HG02840 (cell line): ENCODE measurements around the gene PRKCA.

Source experiments
- ATAC-seq: cut with Tn5 transposase; IDR thresholded peaks from one replicate; pipeline ENCODE4 v1.9.1; 2021; ENCODE audit warnings: mild to moderate bottlenecking, moderate library complexity, moderate number of reproducible peaks; ENCODE audit not compliant: unreplicated experiment, low FRiP score

PRKCA gene

DNA sequence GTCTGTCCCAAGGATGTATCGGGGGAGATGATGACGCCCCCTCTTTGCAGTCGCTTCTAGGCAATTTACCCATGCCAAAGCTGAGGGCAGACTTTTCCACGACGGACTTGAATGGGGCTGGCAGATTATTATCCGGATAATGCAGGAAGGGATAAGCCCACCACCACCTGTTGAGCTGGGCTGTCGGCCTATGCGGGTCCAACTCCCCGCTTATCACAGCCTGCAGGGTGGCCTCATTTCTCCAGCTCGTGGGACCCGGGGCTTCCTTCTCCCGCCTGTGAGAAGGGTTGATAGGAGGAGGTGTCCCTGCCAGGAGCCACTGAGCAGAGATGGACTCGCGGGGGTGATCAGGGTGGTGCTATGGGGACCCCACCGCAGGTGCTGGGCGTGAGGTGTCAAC is 533.1 kb downstream of the PRKCA start:
- no peak for ATAC-seq

DNA sequence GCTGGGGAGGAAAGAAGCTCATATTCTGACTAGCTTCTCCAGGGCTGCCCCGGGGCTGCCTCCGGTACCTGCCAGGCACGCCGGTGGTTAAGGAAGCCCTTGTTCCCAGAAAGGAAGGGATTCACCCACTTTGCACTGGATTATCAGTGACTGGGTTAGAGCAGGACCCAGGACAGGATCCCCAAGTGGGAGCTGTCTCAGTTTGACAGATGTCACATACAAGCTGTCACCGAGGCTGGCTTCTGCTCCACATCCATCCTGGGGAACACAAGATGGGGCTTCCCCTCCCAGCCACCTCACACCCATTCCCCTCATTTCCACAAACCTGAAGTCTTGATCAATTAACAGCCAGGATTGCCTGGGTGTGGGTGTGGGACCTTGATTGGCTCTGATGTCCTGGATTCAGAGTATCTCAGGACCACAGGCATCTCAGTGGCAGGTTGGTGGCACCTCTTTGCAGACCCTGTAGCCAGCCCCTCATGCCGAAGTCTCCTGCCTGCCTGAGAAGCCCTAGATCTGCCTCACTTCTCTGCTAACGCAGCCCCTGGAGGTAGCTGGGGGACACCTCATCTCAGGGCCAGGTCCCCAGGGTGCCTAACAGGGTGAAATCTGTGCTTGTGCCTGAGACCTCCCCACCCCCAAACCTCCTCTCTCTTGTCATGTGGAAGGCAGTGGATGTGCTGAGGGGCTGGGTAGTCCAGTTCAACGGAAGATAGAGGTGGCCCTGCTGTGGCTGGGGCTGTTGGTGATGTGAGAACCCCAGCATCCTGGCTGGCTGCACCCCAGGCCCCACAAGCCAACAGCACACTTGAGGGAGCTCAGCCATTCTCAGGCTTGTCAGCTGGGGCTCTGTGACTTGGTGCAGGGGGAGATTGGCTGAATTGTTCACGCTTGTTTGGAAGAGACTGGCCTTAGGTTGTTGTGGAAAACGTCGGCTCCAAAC is 533.9 kb downstream of the PRKCA start:
- ATAC-seq: no peak

DNA sequence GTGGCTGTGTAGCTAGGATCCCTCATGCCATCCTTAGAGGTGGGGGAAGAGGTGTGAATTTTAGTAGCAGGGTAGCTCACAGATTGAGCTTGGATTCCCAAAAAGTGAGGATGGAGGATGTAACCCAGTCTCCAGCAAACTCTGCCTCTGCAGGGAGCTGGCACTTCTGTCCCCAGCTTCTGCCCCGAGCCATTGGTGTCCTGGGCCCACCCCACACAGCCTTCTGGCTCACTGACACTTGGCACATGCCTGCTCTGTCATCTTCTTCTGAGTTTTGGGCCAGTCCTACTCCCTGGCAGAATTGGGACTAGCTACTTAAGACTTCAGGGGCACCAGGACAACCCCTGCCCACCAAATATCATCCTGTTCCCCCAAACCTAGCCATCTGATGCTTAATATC is 534.8 kb downstream of the PRKCA start:
- no peak for ATAC-seq

DNA sequence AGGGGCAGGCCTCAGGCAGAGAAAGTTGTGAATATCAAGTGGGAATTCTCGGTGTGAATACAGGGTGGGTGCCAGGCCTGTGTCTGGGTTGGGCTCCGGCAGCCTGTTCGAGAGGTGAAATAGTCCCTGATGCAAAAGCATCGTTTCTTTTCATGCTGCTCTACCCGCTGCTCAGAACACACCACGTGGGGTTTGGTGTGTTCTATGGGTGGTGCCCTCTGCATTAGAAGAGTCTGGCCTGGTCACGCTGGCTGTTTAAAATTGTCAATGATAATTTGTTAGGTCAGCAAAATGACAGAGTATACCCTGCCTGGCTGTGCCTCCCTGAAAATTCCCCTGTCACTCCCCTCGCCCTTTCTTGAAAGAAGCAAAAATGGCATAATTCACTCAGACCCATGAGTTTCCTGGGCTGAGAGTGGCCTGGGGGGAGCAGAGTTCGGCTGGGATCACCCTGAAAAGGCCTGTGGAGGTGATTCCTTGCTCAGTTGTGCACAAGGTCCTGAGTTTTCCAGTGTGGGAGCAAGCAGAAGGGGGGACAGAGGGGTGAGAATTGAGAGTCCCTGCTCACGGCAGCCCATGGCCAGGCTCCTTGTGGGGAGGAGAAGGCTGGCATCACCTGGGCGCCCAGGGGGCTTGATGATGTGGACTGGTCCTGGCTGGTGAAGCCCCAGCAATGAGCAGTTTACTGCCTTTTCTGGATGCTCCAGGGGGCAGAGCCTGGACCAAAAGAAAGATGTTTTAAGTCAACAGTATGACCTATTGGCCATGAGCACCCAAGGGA is 535.7 kb downstream of the PRKCA start:
- no peak for ATAC-seq

DNA sequence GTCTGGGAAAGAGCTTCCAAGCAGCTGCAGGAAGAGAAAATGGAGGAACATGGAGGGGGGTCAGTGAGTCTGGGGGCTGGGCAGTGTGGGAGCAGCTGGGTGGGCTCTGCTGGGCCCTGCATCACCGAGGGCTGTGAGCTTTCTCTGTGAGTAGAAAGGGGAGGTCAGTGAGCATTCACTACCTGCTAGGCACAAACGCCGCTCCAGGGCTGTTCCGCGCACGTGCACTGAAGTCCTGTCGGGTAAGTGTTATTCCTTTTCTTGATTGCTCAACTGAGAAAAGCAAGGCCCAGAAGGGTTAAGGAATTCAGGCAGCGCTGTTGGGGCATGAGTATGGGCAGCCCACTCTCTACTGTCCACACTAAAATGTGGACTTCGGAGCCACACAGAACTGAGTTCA is 537.2 kb downstream of the PRKCA start:
- ATAC-seq: no peak

DNA sequence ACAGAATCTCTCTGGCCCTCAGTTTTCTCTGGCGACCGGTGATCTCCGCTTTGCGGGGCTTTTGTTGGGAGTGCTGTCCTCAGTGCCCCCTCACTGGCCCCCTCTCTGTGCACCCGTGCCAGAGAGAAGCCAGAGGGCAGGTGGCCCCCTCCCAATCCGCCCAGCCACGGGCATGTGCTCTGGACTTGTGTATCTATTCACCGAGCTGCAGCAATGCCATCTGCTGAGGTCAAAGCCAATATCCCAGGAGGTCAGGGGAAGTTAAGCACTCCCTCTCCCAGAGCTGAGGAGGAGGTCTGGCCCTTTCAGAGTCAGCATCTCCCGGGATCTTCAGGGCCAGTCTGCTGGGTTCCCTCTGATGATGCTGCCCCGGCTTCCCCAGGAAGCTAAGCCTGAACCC is 537.6 kb downstream of the PRKCA start:
- no peak for ATAC-seq

DNA sequence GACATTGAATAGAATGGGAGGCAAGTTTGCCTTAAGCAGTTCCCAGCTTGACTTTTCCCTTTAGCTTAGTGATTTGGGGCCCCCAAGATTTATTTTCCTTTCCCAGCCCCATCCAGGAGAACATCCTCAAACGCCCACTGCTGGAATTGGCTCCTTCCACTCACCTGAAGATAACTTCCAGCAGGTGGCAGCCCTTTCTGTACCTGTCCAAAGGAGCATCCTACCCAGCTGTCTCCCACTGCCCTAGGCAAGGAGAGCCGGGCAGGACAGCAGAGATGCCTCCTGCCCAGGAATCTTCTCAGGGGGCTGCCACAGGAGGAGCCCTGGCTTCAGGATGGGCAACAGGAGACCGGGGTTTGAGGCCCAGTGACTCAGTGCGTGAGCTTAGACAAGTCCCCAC is 538.9 kb downstream of the PRKCA start:
- no peak for ATAC-seq

DNA sequence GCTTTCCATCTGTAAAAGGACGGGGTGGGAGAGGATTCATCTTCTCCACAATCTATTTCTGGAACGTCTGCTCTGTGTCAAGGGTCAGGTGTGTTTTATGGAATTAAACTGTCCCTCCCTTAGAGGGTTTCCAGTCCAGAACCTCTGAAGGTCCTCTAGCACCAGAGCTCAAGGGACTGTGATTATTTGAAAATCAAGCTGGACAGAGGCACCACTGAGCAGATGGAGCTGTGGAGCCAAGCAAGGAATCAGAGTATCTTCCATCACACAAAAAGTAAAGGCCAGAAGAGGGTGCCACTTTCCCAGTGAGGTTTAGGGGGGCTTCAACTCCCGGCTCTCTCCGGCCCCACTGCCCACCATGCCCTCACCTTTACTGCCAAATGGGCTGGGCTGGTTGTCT is 539.3 kb downstream of the PRKCA start:
- ATAC-seq: no peak

DNA sequence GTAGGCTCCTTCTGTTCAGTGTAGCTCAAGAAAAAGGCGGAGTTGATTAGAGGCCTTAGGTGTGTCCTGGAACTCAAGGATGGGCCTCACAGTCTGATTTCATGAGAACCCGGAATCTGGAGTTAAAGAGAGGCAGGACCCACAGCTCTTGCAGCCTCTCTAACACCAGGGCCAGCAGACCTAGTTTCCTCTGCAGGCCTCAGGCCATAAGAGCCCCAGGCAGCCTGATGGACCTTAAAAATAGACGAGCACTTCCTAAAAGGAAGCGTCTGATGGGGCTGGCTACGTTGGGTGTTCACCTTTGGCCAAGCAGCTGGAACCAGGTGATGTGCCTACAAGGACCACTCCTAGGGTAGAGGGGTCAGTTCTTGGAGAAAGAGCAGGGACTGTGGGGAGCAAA is 540.1 kb downstream of the PRKCA start:
- no peak for ATAC-seq

DNA sequence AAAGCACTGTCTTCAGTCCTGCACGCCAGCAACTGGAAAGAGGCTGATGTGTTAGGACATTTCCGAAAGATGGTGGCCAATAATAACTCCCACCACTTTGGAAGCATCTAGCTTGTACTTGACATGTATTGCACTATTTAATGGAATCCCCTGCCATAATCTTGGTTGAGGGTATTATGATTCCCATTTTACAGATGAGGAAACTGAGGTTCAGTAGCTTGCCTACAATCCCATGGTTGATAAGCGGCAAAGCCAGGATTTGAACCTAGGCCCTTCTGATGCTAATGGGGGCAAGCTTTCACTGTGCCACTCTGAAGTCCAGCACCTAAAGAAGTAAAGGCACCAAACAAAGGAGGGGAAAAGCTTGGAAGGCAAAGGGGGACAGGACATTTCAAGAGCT is 540.5 kb downstream of the PRKCA start:
- ATAC-seq: no peak

DNA sequence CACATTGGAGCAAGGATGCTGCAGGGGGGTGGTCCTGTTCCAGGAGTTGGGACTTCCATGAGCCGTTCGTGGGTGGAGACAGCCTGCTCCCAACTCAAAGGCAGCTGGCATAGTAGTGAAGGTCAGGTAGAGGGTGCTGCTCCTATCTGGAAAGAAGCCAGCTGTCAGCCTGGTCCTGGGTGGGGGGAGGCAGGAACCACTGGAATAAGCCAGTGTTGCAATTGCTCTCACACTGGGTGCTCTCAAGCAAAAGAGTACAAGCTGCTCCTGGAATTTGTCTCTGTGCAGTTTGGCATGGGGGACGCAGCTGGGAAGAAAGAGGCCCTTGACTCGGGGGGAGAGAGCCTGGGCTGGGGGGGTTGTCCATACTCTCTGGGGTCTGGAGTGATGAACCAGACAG is 541.2 kb downstream of the PRKCA start:
- no peak for ATAC-seq

DNA sequence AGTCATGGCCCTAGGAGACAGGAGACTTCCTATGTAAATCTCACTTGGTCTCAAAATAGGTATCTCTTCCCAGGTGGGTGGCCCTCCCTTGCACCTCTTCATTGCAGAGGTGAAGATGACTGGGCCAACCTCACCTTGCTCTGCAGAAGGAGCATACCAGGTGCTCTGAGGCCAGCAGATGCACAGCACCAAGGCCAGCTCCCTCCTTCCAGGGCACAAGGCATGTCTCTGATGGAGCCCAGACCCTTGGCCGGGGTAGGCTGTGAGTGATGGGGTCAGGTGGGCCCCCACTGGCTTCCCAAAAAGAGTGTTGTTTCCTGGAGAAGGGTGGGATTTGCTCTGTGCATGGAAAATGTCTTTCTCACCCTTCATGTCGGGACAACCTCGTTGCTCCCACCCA is 545.3 kb downstream of the PRKCA start:
- ATAC-seq: no peak

DNA sequence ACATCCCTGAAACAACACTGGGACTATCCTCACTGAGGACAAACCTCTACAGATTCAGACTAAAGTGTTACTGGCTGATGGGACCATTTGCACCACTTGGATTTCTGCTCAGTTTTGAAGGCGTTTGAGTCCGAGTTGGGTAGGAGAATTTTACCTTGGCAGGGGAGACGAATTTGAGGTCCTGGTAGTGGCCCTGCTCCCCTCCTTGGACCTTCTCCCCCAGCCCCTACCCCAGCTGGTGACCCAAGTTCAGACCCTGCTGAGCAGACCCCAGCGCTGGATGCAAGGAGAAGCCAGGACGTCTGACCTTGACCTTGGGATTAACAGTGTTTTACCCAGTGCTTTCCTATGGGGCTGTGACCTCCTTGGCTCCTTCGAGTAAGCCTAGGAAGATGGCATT is 546.1 kb downstream of the PRKCA start:
- no peak for ATAC-seq

DNA sequence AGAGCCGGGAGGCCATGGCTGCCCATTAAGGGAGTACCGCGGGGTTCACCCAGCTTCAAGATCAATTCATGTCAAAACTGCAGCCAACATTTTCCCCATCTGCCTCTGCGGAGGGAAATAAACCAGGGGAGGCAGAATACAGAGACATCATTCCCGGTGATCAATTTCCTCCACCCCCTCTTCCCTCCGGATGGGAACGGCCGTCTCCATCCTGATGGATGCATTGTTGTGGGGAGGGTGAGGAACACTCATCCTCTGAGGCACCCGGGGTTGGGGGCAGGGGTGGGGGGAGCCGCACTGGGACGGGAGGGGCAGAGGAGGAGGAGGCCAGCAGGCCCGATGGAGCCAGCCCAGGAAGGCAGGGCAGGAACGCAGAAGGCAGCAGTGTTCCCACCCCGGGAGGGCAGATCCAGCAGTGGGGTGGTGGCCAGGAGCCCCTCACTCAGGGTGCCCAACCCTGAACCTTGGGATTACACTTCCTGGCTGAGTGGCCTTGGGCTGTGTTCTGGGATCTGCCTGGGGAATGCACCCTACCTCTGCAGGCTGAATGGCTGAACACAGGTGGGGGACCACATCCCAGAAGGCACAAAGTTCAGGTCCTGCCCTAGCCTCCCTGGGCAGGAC is 546.7 kb downstream of the PRKCA start:
- ATAC-seq: no peak

DNA sequence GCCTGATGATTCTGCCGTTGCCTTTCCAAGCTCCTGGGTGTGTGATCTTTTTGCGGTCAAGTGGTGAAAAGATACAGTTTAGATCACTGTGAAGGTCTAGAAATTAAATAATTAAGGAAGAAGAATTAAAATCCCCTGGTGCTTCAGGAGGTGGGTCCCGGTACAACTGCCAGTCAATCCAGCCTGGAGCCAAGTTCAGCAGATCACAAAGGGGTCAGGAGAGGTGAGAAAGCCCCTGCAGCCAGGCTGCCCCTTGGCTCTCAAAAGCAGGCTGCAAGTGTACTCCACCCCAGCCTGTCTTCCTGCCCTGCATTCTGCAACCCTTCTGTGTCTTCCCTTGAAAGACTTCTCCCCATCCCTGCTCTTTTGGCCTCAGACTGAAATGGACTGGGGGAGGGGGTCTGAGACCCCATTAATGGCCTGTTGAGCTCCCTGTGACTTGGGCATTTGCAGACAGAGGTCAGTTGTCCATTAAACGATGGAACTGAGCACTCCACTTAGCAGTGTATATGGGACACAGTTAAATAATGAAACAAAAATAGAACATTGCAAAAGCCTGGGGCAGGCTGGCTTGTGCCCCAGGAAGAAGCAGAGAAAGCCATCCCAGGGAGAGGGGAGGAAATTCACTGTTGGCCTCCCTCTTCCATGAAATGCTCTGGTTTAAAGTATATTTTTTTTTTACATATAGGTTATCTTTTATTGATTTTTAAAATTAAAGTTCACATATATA is 547.6 kb downstream of the PRKCA start:
- ATAC-seq: no peak

DNA sequence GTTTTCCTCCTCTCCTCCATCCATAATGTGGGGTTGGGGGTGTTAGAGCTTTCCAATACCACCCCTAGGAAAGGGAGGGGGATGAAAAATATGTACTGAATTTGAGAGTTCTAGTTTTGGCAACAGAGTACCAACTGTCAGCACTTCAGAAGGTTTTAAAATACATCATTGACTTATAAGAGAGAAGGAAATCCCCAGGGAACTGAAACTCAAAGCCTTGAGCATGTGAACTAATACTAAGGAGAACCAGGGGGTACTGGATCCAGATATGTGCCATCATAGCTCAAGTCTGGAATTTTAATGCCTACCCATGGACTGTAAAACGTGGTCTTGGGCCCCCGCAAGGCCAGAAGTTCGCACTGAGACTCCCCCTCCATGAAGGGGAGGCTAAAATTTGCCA is 548.3 kb downstream of the PRKCA start:
- ATAC-seq: no peak

DNA sequence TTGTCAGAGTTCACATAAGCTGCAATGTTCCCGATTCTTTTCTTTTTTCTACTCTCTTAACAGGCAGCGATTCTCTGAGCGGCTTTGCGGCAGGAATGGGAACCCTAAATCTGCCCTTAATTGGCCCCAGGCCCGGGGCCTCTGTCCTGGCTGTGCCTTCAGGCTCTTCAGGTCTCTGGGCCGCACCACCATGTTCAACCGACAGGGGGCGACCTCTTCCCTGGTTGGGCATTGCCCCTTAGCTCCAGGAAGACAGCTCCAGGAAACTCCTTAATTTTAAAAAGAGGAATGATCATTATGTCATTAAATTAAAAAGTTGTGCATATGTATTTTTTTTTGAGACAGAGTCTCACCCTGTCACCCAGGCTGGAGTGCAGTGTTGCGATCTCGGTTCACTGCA is 552.8 kb downstream of the PRKCA start:
- ATAC-seq: no peak

DNA sequence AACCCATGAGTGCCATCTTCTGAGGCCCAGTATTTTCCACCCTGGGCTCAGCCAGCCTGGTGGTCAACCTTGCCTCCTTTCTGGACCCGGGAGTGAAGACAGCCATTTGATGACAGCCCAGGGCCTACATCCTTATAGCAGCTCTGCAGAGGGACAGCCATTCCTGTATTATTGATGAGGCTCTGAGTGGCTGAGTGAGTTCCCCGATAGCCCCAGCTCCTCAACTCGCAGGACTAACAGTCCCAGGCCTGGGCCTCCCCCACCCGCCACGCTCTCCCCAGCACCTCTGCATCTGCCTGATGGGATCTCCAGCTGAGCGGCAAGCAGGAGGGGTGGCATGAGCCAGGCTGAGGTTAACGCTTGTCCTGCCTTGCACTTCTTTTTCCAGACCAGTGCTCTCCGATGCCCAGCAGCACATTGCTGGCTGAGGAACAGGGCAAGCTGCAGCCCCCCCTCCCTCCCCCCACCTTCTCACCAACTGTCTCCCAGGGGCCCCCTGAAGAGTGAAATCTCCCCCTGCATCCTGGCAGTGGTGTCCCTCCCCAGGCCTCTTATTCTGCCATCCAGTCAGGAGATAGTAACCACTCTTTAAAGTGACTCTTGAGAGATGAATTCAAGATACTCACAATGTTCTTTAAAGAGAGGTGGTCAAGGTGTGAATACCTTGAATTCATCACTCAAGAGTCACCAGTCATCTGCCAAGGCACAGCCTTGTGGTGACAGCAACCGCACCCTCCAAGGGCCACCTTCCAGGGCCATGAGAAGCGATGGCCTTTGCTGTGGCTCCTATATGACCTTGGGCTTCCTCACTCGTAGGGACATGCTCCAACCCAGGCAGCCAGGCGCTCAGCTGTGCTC is 556.0 kb downstream of the PRKCA start:
- ATAC-seq: no peak

DNA sequence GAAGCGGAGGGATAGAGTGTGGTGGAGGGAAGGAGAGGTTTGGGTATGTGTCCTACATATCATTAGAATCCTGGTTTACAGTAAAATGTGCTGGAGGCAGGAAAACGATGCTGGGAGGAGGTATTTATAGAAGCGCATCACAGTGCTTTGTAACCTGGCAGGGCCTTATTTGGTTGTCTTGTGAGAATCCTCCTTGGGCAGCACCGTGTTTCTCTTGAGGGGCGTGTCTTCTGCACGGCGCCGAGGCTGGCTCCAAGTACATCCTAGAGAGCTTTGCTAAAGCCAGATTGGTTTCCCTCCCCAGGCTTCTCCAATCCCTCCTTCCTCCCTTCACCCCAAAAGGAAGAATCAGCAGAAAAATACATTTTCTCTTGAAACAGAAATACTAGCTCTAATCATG is 556.9 kb downstream of the PRKCA start:
- ATAC-seq: no peak

DNA sequence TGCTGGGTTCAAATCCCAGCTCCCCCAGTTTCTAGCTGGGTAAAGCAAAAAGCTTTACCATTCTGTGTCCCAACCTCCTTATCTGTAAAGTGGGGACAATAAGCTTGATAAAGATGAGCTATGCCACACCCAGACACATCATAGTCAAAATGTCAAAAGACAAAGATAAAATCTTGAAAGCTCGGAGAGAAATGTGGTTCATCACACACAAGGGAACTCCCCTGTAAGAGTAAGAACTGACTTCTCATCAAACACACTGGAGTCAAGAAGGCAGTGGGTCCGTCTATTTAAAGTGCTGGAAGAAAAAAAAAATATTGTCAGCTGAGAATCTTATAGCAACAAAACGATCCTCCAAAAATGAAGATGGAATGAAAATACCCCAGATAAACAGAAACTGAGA is 557.8 kb downstream of the PRKCA start:
- no peak for ATAC-seq
